GM18951 (cell line): ENCODE data around the gene FNBP1.

Source experiments
- POLR2A ChIP-seq: IDR thresholded peaks from 4 replicates; pipeline ENCODE4 v1.6.1; 2011; ENCODE audit warnings: mild to moderate bottlenecking; ENCODE audit not compliant: insufficient read length, insufficient read depth; ENCODE audit errors: extremely low read depth
- in situ Hi-C: fragments of 300-500 bp; cut with MboI; formaldehyde crosslinking; loops from one replicate; pipeline ENCODE4 v1.12.0; 2022; ENCODE audit warnings: low sequenced_read_pairs, mixed read lengths, inconsistent platforms; ENCODE audit not compliant: unreplicated experiment

Gene FNBP1

GRCh38 chr9:129914051-129914450 is 128.9 kb downstream of the FNBP1 start:
- in situ Hi-C loops = no loop called here
- no peak for TF ChIP-seq POLR2A

- in situ Hi-C loops = no loop called here
Measured at GRCh38 chr9:129910628-129911567, 132.1 kb downstream of the FNBP1 start.

GRCh38 chr9:129909851-129910250 is 133.1 kb downstream of the FNBP1 start:
- TF ChIP-seq POLR2A = no peak
- in situ Hi-C loops = no loop called here

More at GRCh38 chr9:129910628-129911567, 132.1 kb downstream of the FNBP1 start:
- no peak for TF ChIP-seq POLR2A

- in situ Hi-C loops = no loop called here
- TF ChIP-seq POLR2A = no peak
Measured at GRCh38 chr9:129908906-129909305, 134.1 kb downstream of the FNBP1 start.

GRCh38 chr9:129907201-129907600 is 135.8 kb downstream of the FNBP1 start:
- in situ Hi-C loops = no loop called here
- TF ChIP-seq POLR2A = no peak

GRCh38 chr9:129906298-129906697 is 136.7 kb downstream of the FNBP1 start:
- in situ Hi-C loops = no loop called here
- no peak for TF ChIP-seq POLR2A

GRCh38 chr9:129904734-129905133 is 138.3 kb downstream of the FNBP1 start:
- TF ChIP-seq POLR2A = no peak
- in situ Hi-C loops = no loop called here

- TF ChIP-seq POLR2A = no peak
- in situ Hi-C loops = no loop called here
Measured at GRCh38 chr9:129902740-129903134, 140.3 kb downstream of the FNBP1 start.

GRCh38 chr9:129901993-129902739 is 140.8 kb downstream of the FNBP1 start:
- TF ChIP-seq POLR2A = no peak
- in situ Hi-C loops = no loop called here

- TF ChIP-seq POLR2A = no peak
- in situ Hi-C loops = no loop called here
Measured at GRCh38 chr9:129900263-129901027, 142.5 kb downstream of the FNBP1 start.

- no peak for TF ChIP-seq POLR2A
- in situ Hi-C loops = no loop called here
Measured at GRCh38 chr9:129899620-129900019, 143.4 kb downstream of the FNBP1 start.

GRCh38 chr9:129898185-129898584 is 144.8 kb downstream of the FNBP1 start:
- no peak for TF ChIP-seq POLR2A
- in situ Hi-C loops = no loop called here

- in situ Hi-C loops = no loop called here
- no peak for TF ChIP-seq POLR2A
Measured at GRCh38 chr9:129897263-129897662, 145.7 kb downstream of the FNBP1 start.
